H9 (cell line): ENCODE results near the gene SRRT. TPM values are rescaled to one million over a fixed set of nuclear protein-coding genes. Genes with fewer than 3 reads are reported as not detected.

Experiments used
- DNase-seq: peaks from one replicate; pipeline ENCODE4 v3.0.0-alpha.2; 2017
- H2AFZ ChIP-seq: one replicate; pipeline ENCODE4 v1.6.1; 2013; ENCODE audit warnings: mild to moderate bottlenecking, low read length, control low read depth, moderate library complexity
- H2AK5ac ChIP-seq: 2 replicates; pipeline ENCODE4 v1.6.1; 2013; ENCODE audit warnings: low read length, control low read depth, mixed read lengths; ENCODE audit not compliant: insufficient read length
- H2BK120ac ChIP-seq: one replicate; pipeline ENCODE4 v1.6.1; 2013; ENCODE audit warnings: low read depth, mild to moderate bottlenecking, low read length, control low read depth, inconsistent platforms; ENCODE audit not compliant: poor library complexity, severe bottlenecking
- H2BK12ac ChIP-seq: 2 replicates; pipeline ENCODE4 v1.6.1; 2013; ENCODE audit warnings: low read length, control low read depth, mixed read lengths, low read depth; ENCODE audit not compliant: insufficient read length
- H2BK15ac ChIP-seq: 2 replicates; pipeline ENCODE4 v1.6.1; 2013; ENCODE audit warnings: low read depth, low read length, control low read depth
- H2BK20ac ChIP-seq: one replicate; pipeline ENCODE4 v1.6.1; 2013; ENCODE audit warnings: low read depth, mild to moderate bottlenecking, low read length, control low read depth, inconsistent platforms; ENCODE audit not compliant: poor library complexity, severe bottlenecking
- H2BK5ac ChIP-seq: 2 replicates; pipeline ENCODE4 v1.6.1; 2013; ENCODE audit warnings: low read length, control low read depth, mixed read lengths; ENCODE audit not compliant: insufficient read length
- H3K14ac ChIP-seq: 2 replicates; pipeline ENCODE4 v1.6.1; 2013; ENCODE audit warnings: low read length, control low read depth; ENCODE audit not compliant: insufficient read depth
- H3K18ac ChIP-seq: 2 replicates; pipeline ENCODE4 v1.6.1; 2013; ENCODE audit warnings: low read depth, mild to moderate bottlenecking, mixed read lengths, low read length, control low read depth; ENCODE audit not compliant: insufficient read length
- H3K23ac ChIP-seq: 2 replicates; pipeline ENCODE4 v1.6.1; 2013; ENCODE audit warnings: low read length, control low read depth, mixed read lengths, low read depth; ENCODE audit not compliant: insufficient read length
- H3K23me2 ChIP-seq: 2 replicates; pipeline ENCODE4 v1.6.1; 2013; ENCODE audit warnings: low read depth, mild to moderate bottlenecking, mixed read lengths, low read length, control low read depth; ENCODE audit not compliant: insufficient read length, poor library complexity, severe bottlenecking
- H3K27ac ChIP-seq: 2 replicates; pipeline ENCODE4 v1.5.1; 2013; ENCODE audit warnings: low read length, control low read depth, mixed read lengths, low read depth; ENCODE audit not compliant: insufficient read length
- H3K27me3 ChIP-seq: 2 replicates; pipeline ENCODE4 v1.6.1; 2013; ENCODE audit warnings: low read length, control low read depth, inconsistent platforms; ENCODE audit not compliant: insufficient read depth
- H3K4ac ChIP-seq: 2 replicates; pipeline ENCODE4 v1.6.1; 2013; ENCODE audit warnings: low read depth, mild to moderate bottlenecking, control low read depth, inconsistent platforms, low read length, moderate library complexity
- H3K4me1 ChIP-seq: 2 replicates; pipeline ENCODE4 v1.6.1; 2013; ENCODE audit warnings: low read length, control low read depth, inconsistent platforms; ENCODE audit not compliant: insufficient read depth
- H3K4me2 ChIP-seq: 2 replicates; pipeline ENCODE4 v1.6.1; 2013; ENCODE audit warnings: low read length, control low read depth, mixed read lengths; ENCODE audit not compliant: insufficient read length, insufficient read depth
- H3K56ac ChIP-seq: 2 replicates; pipeline ENCODE4 v1.6.1; 2013; ENCODE audit warnings: low read depth, mild to moderate bottlenecking, mixed read lengths, low read length, control low read depth; ENCODE audit not compliant: insufficient read length
- H3K79me1 ChIP-seq: 2 replicates; pipeline ENCODE4 v1.6.1; 2013; ENCODE audit warnings: low read depth, mild to moderate bottlenecking, moderate library complexity, low read length, control low read depth, inconsistent platforms; ENCODE audit not compliant: insufficient read depth, poor library complexity, severe bottlenecking
- H3K79me2 ChIP-seq: 2 replicates; pipeline ENCODE4 v1.6.1; 2013; ENCODE audit warnings: low read length, control low read depth, inconsistent platforms; ENCODE audit not compliant: insufficient read depth
- H3K9ac ChIP-seq: 2 replicates; pipeline ENCODE4 v1.6.1; 2013; ENCODE audit warnings: low read length, control low read depth, mixed read lengths; ENCODE audit not compliant: insufficient read length; ENCODE audit errors: extremely low read depth
- H3K9me3 ChIP-seq: one replicate; pipeline ENCODE4 v1.6.1; 2013; ENCODE audit warnings: low read depth, low read length, inconsistent platforms; ENCODE audit not compliant: control insufficient read depth
- H3T11ph ChIP-seq: one replicate; pipeline ENCODE4 v1.6.1; 2013; ENCODE audit warnings: mild to moderate bottlenecking, low read length, control low read depth, inconsistent platforms
- H4K20me1 ChIP-seq: one replicate; pipeline ENCODE4 v1.6.1; 2013; ENCODE audit not compliant: control insufficient read depth, insufficient read length, insufficient read depth
- H4K5ac ChIP-seq: 2 replicates; pipeline ENCODE4 v1.6.1; 2013; ENCODE audit warnings: low read depth, mild to moderate bottlenecking, mixed read lengths, low read length, control low read depth; ENCODE audit not compliant: insufficient read length
- H4K8ac ChIP-seq: replicated peaks from 2 replicates; pipeline ENCODE4 v1.6.1; 2013; ENCODE audit warnings: low read length, control low read depth, mixed read lengths, low read depth; ENCODE audit not compliant: insufficient read length
- H4K91ac ChIP-seq: 2 replicates; pipeline ENCODE4 v1.6.1; 2013; ENCODE audit warnings: low read depth, mild to moderate bottlenecking, moderate library complexity, mixed read lengths, low read length, control low read depth; ENCODE audit not compliant: insufficient read length
- H3K27ac Mint-ChIP-seq, 3 experiments: 2 replicates in 2 of 3; 3 replicates in 1 of 3; pipeline ENCODE4 v1.8.0; 2020 to 2021; ENCODE audit warnings: mixed read lengths in 3 of 3, mild to moderate bottlenecking in 1 of 3, moderate library complexity in 1 of 3
- H3K27me3 Mint-ChIP-seq: 2 replicates; pipeline ENCODE4 v1.8.0; 2021; ENCODE audit warnings: low read depth, mild to moderate bottlenecking, moderate library complexity, mixed read lengths
- H3K36me3 Mint-ChIP-seq, 3 experiments: 2 replicates in 2 of 3; 3 replicates in 1 of 3; pipeline ENCODE4 v1.8.0; 2020 to 2021; ENCODE audit warnings: low read depth in 3 of 3, mixed read lengths in 3 of 3; ENCODE audit not compliant: insufficient read depth in 1 of 3
- H3K4me1 Mint-ChIP-seq, 2 experiments: 2 replicates each; pipeline ENCODE4 v1.8.0; 2020; ENCODE audit warnings: mixed read lengths in 2 of 2
- H3K4me3 Mint-ChIP-seq, 2 experiments: 2 replicates in 1 of 2; 3 replicates in 1 of 2; pipeline ENCODE4 v1.8.0; 2020 to 2021; ENCODE audit warnings: mild to moderate bottlenecking in 2 of 2, mixed read lengths in 2 of 2, moderate library complexity in 1 of 2
- H3K9me3 Mint-ChIP-seq, 2 experiments: 2 replicates in 1 of 2; 3 replicates in 1 of 2; pipeline ENCODE4 v1.8.0; 2020; ENCODE audit warnings: mild to moderate bottlenecking in 2 of 2, mixed read lengths in 2 of 2, moderate library complexity in 1 of 2
- CTCF ChIP-seq: fragments of 200-600 bp; sonication (generic); conservative IDR thresholded peaks from 3 replicates; pipeline ENCODE4 v1.8.0; 2021; ENCODE audit warnings: antibody characterized with exemption, mild to moderate bottlenecking
- WGBS: extraction: QIAGEN DNeasy Blood & Tissue Kit; methylation state at CpG from one replicate; pipeline ENCODE4 v1.1.7; 2013; ENCODE audit warnings: missing lambda C conversion rate, low lambda C conversion rate, mixed read lengths; ENCODE audit not compliant: insufficient read length; ENCODE audit errors: extremely low coverage; 5-methylcytosine and 5-hydroxymethylcytosine counted together
- total RNA-seq: library from RNA; stranded (reverse); gene quantifications from 2 replicates; pipeline ENCODE4 v1.2.1, GENCODE V29; 2021

The SRRT gene
- total RNA-seq, 1 experiment from 2014 or later = 373 TPM

GRCh38 chr7:100895701-100895955 lies 20.7 kb downstream of the SRRT start, which contains the start of gene ACHE:
Gene ACHE (minus strand): TSS chr7:100895888. CDS start chr7:100894232, 1,656 bp downstream.
- Histone ChIP-seq H3K4me2 (peak within 1 kb of the TSS; percentile 33), H4K5ac (no peak within 1 kb of the TSS), H3T11ph (no peak within 1 kb of the TSS), H3K56ac (no peak within 1 kb of the TSS), H2BK20ac (no peak within 1 kb of the TSS), H3K79me1 (no peaks in the 10 kb centered on the region), H2AFZ (no peak within 1 kb of the TSS), H3K79me2 (no peaks in the 10 kb centered on the region), H3K4me1 (peaks cover 2% of the 10 kb centered on the region; the same call in 1 of the 2 replicates), H3K9me3 (no peaks in the 10 kb centered on the region), H4K91ac (no peak within 1 kb of the TSS), H3K27ac (no peak within 1 kb of the TSS), H2BK5ac (no peak within 1 kb of the TSS), H2BK15ac (no peak within 1 kb of the TSS), H3K23me2 (peaks cover 21% of the 10 kb centered on the region), H3K18ac (no peak within 1 kb of the TSS), H3K9ac (no peak within 1 kb of the TSS), H4K8ac (no peak within 1 kb of the TSS), H2AK5ac (no peak within 1 kb of the TSS), H3K4ac (no peak within 1 kb of the TSS), H3K14ac (no peak within 1 kb of the TSS), H4K20me1 (no peaks in the 10 kb centered on the region), H3K27me3 (peaks cover 7% of the 10 kb centered on the region), H2BK12ac (no peak within 1 kb of the TSS), H2BK120ac (no peak within 1 kb of the TSS), H3K23ac (no peak within 1 kb of the TSS)
- TF ChIP-seq CTCF = no peak
- H3K27ac Mint-ChIP-seq = peak within 1 kb of the TSS in 1 of 3 experiments; percentile 14; a peak in 2 of 7 replicates
- H3K36me3 Mint-ChIP-seq = no peaks in the 10 kb centered on the region
- no peak for DNase-seq
- H3K4me1 Mint-ChIP-seq = peaks cover 23 to 24% of the 10 kb centered on the region in 2 experiments
- peak within 1 kb of the TSS; percentile 68 to 79 for H3K4me3 Mint-ChIP-seq
- no peaks in the 10 kb centered on the region; a peak in 2 of 5 replicates for H3K9me3 Mint-ChIP-seq
- peaks cover 25% of the 10 kb centered on the region for H3K27me3 Mint-ChIP-seq
- WGBS = no CpG with 5 or more reads among the region's 32 CpGs
